ENCODE results near the gene INVS.

GRCh38 chr9:100287186-100287585 lies 188.1 kb downstream of the INVS start:
- TF ChIP-seq CTCF (IDR thresholded peaks at IDR 0.05) (no peak), POLR2AphosphoS5 (IDR thresholded peaks at IDR 0.05) (no peak), POLR2A (IDR thresholded peaks at IDR 0.05; ENCODE audit: low read depth) (no peak), EP300 (IDR thresholded peaks at IDR 0.05) (no peak)
